GM18505 (cell line): ENCODE results near the gene MKNK2.

Source experiments
- ATAC-seq: cut with Tn5 transposase; IDR thresholded peaks from one replicate; pipeline ENCODE4 v1.9.1; 2021; ENCODE audit not compliant: unreplicated experiment
- POLR2A ChIP-seq: IDR thresholded peaks from 4 replicates; pipeline ENCODE4 v1.6.1; 2011; ENCODE audit warnings: borderline replicate concordance; ENCODE audit not compliant: insufficient read depth, insufficient read length; ENCODE audit errors: extremely low read depth

Gene MKNK2

DNA sequence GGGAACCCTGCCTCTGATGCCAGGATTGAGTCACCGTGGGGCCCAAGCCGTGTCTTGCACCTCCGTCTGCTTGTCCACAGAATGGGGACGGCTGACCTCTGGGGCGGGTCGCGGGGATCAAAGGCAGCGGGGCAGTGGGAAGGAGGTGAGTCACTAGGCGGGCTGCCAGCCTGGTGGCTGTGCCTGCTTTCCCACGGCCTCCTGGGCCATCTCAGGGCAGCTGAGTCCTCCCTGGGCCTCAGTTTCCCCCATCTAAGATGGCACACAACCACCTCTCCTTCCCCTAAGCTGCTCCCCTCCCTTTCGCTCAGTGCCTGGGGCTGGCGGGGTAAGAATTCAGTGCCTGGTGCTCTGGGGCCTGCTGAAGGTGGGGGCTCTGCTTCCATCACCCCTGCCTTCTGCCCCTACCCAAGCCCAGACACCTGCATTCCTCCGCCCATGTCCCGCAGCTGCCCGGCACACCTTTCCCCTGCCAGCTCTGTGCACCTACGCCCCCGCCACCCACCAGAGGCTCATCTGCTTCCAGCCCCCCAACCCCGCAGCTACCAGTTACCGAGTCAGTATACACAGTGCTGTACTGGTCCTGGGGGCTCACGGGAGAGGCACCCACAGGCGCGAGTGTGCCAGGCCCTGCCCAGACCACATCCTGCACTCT is 3.5 kb downstream of the MKNK2 start:
- no peak for ATAC-seq

DNA sequence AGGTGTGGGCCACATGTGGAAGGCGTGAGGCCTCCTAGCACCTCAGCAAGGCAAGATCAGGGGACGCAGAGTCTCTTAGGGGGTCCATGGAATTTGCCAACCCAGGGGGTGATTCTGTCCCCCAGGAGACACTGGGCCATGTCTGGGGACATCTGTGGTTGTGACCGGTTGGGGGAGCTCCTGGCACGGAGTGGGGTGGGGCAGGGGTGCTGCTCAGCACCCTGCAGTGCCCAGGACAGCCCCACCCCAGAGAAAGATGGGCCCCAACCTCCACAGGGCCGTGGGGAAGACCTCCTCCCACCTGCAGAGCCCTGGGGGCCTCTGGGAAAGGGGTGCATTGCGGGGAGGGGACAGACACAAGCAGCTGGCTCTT is 4.0 kb downstream of the MKNK2 start:
- ATAC-seq: no peak
- TF ChIP-seq POLR2A: no peak

More for the DNA sequence above, 3.5 kb downstream of the MKNK2 start:
- peak; percentile 40 for TF ChIP-seq POLR2A

- no peak for TF ChIP-seq POLR2A
- ATAC-seq: no peak
Observed at GRCh38 chr19:2046046-2046907, 4.8 kb downstream of the MKNK2 start.

GRCh38 chr19:2045501-2046045 is 5.5 kb downstream of the MKNK2 start:
- no peak for ATAC-seq

DNA sequence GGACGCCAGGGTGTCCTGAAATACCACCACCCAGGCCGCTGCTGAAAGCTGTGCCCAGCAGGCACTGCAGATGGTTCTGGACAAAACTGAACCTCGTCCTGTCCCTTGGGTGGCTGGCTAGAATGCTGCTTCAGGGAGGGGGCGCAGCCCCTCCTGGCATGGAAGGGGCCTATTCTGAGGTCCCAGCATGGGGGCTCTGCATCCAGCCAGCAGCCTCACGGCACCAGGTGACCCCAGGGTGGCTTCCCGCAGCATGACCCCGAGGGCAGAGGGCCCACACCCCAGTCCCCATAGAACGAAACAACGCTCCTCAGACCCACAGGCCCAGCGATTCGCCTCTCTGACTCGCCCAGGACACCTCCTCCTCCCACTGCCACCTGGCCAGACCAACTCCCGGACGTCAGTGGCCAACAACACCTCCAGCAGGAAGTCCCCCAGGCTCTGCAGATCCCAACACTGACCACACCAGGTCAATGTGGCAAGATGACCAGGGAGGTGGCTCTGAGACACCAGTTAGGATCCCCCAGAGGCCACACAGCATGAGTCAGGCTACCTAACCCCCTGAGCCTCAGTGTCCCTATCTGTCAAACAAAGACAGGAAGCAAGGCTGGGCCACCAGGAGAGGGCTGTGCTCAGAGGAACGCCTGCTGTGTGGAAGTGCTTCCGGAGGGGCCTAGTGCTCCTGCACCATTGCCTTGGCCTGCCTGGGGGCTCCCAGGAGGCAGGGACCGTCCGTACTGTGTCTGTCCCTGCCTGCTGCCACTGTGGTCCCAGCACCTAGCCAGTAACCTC is 6.1 kb downstream of the MKNK2 start:
- TF ChIP-seq POLR2A: peak; percentile 14
- ATAC-seq: no peak

More at GRCh38 chr19:2045501-2046045, 5.5 kb downstream of the MKNK2 start:
- TF ChIP-seq POLR2A: no peak

GRCh38 chr19:2043961-2044708 is 6.9 kb downstream of the MKNK2 start:
- ATAC-seq: no peak
- TF ChIP-seq POLR2A: no peak

DNA sequence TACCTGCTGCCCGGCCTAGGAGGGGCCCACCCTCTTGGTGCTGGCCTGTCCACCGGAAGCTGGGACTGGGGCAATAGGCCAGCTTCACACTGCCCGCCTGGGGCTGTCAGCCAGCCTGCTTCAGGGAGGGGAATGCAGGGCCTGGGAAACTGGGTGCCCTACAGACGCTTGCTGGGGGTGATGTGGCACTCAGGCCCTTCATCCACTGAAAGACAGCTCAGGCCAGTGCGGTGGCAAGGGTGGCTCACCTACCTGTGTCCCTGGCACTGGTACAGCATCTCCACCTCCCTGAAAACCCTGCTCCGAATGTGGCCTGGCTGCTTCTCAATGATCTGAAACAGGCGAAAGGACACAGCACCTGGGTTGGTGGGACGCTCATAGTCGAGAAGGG is 7.8 kb downstream of the MKNK2 start:
- no peak for ATAC-seq
- no peak for TF ChIP-seq POLR2A

GRCh38 chr19:2042485-2043250 is 8.4 kb downstream of the MKNK2 start:
- peak; percentile 11 for ATAC-seq
- no peak for TF ChIP-seq POLR2A

DNA sequence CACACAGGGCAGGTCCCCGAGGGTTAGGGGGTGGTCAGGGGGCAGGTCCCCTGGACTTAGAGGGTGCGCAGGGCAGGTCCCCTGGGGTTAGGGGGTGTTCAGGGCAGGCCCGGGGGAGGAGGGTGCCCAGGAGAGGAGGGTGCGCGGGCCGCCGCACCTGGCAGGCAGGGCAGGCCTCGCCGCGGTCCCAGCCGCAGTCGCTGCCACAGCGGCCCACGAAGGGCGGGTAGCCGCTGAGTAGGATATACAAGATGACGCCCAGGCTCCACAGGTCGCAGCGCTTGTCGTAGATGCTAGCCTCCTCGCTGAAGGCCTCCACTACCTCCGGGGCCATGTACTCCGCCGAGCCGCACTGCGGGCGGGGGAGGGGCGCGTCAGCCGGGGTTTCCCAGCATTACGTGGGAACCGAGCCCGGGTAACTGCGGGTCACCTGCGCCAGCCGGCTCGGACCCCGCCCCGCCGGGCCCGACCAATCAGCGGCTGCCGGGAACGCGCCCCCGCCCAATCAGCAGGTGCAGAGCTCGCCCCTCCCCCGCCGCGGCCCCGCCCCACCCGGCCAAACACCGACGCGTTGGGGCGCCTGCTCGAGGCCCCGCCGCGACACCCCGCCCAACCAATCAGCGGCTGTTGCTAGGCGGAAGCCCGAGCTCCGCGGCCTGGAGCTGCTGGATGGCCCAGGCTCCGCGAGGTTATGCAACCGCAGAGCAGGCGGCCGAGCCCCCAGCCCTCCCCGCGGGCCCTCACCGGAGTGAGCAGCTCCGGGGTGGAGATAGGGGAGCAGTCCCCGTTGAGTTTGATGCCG is 9.2 kb downstream of the MKNK2 start:
- peak; percentile 78 for TF ChIP-seq POLR2A
- ATAC-seq: peak; percentile 57

DNA sequence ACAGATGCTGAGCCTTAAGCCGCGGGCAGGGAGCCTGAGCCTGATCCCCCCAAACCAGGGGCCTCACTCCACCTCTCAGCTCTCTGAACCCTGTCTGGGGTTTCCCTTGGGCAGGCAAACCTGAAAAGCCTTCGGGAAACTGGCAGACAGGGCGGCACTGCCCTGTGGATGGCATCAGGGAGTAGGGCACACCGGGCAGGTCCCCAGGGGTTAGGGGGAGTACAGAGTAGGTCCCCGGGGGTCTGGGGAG is 9.7 kb downstream of the MKNK2 start:
- no peak for ATAC-seq
- TF ChIP-seq POLR2A: no peak

DNA sequence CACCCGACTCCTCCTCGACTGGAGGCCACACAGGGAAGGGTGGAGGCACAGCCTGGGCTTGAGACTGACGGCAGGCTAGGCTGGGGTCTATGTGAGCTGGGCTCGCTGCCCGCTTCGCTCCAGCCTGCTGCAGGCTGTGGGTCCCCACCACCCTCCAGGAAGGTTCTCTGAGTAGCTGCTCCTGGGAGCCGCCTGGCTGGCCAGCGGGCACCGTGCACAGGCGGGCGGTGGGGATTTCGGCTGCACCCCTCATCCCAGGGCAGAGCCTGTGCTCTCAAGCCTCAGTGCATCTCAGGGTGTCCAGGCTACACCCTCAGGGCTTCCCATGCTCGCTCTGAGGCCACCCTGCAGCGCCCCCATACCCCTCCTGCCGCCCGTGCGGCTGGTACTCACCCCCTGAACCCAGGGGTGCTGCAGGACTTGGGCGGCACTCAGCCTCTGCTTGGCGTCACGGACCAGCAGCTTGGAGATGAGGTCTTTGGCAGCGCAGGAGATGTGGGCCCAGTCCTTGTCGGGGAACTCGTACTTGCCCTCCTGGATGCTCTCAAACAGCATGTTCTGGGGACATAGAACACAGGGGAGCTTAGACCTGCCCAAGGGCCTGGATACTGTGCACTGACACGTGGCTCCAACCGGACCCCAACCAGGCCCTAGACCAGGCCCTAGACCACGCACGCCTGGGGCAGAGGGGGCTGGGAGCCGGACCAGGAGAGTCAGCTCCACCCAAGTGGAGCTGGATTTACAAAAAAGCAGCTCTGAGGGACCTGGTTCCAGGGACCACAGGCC is 10.2 kb downstream of the MKNK2 start:
- no peak for ATAC-seq

More for the DNA sequence above, 10.2 kb downstream of the MKNK2 start:
- TF ChIP-seq POLR2A: no peak
